ENCODE results near the gene ADH5. TPM values are rescaled to one million over a fixed set of nuclear protein-coding genes. Genes with fewer than 3 reads are reported as not detected.
"Not testable (repeated sequence)": the region's sequence is repeated elsewhere in the genome, so short reads cannot be mapped to it uniquely, and the experiment has no call there.

Gene ADH5
- total RNA-seq, result 100 to 1,000 TPM in 5 of 8 experiments, 10 to 100 TPM in 3; 84.9 to 168 (median 125) TPM

DNA sequence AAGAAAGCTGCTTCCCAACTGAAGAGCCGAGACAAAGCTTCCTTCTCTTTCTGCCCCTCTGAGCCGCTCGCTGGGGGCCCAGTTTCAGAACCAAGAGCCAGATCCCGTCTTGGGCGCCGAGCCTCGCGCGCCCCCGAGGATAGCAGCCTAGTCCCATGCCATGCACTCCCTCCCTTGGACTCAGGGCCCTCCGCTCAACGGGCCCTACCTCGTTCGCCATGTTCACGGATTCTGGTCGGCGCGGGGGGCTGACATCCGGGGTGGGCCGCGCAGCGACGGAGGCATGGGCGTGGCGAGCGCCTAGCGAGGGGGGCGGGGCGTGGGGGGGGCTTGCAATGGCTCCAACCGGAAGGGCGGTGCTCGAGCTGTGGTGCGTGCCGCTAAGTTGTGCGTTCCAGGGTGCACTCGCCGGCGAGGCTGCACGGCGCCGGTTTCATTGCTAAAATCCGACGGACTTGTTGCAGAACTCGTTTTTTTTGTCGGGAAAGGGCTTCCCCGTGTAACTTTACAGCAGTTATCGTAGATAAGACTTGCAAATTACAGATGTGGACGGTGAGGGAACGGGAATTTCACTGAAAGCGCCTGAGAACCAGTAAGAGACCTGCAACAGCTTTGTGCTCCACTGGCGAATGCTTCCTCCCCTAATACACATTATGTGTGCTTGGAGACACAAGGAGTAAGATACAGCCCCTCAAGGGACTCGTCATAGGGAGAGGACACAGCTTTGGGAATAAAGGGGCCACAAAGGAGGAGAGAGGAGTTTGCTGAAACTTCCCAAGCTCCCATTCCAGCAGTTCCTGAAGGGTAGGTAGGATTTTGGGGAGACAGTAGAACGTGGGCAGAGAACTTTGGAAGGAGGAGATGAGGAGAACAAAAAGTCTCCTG is at the start of gene ADH5:
ADH5 (minus strand) TSS at position 308 of the 885 bp plus-strand sequence; CDS start at position 220, 88 bp downstream.
- Histone ChIP-seq H3K4me3 (peak within 1 kb of the TSS; percentile 61 to 99 (median 77)), H3K27ac (peak within 1 kb of the TSS; percentile 73 to 89), H3K4me1 (replicated peaks in 1 of 2) (peaks cover 17 to 20% of the 10 kb centered on the region in 2 donors)
- ATAC-seq (replicated peaks in 6 of 8), result peak; percentile 79 to 95 (median 90)
- 0 to 2% (median 0%) methylated on average over 1 to 18 of the region's 53 CpGs; no CpG with 5 or more reads in 2 of the 10 experiments for WGBS, 10 experiments
- in situ Hi-C loops (cut with MboI; ENCODE audit: low pct_unique_long_range_greater_than_20kb in 2 of 9, low sequenced_read_pairs in 9 of 9, unreplicated experiment in 9 of 9), result no loop called here

DNA sequence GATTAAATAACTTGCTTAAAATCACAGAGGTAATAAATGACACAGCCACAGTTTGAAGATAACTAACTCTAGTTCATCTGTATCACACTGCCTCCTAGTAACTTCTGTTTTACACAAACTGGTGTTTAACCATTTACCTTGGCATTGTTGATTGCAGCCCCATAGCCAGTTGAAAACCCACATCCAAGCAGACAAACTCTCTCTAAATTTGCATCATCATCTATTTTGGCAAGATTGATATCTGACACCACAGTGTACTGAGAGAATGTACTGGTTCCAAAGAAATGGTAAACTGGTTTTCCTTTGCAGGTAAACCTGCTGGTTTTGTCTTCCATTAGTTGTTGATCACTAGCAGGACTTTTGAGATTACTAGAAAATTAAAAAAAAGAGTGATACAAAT is 47.7 kb upstream of the ADH5 start:
- Histone ChIP-seq H3K27ac (no peak overlapping the region), H3K4me1 (replicated peaks in 1 of 2) (no peaks in the 10 kb centered on the region), H3K4me3 (no peak overlapping the region)
- no peak for ATAC-seq (replicated peaks in 6 of 8)
- in situ Hi-C loops (cut with MboI; ENCODE audit: low pct_unique_long_range_greater_than_20kb in 2 of 9, low sequenced_read_pairs in 9 of 9, unreplicated experiment in 9 of 9), result no loop called here

DNA sequence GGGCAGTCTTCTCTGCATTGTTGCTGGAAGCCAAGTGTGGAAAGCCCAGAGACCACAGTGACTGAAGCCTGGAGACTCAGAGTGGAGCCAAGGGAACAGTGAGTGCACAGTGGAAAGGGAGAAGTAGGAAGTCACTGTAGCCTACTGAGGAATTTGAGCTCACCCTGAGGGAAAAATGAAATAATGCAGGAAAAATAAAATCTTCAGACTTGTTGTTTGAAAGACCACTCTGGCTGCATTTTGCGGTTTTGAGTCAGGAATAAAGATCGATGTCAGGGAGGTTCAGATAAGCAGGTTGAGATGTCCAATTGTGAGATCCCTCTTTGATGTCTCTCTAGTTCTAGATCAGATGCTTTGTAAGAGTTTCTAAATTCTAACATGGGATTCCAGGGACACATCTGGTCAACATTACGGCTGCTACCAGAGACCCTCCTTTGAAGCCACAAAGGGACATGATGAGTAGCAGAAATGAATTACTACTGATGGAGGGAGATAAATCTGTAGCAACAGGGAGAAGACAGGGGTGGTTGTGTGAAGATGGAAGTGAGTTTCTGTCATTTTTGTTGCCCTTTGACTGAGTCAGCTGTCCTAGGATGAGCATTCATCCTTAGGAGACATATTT is 47.1 kb upstream of the ADH5 start:
- ATAC-seq (replicated peaks in 6 of 8), result no peak
- no peak overlapping the region for H3K4me3 ChIP-seq
- no peak overlapping the region for H3K27ac ChIP-seq
- WGBS, 10 experiments, result 23 to 100% (median 63%) methylated on average over 1 to 3 of the region's 3 CpGs; no CpG with 5 or more reads in 2 of the 10 experiments
- in situ Hi-C loops (cut with MboI; ENCODE audit: low pct_unique_long_range_greater_than_20kb in 2 of 9, low sequenced_read_pairs in 9 of 9, unreplicated experiment in 9 of 9), result no loop called here
- H3K4me1 ChIP-seq (replicated peaks in 1 of 2), result no peaks in the 10 kb centered on the region

DNA sequence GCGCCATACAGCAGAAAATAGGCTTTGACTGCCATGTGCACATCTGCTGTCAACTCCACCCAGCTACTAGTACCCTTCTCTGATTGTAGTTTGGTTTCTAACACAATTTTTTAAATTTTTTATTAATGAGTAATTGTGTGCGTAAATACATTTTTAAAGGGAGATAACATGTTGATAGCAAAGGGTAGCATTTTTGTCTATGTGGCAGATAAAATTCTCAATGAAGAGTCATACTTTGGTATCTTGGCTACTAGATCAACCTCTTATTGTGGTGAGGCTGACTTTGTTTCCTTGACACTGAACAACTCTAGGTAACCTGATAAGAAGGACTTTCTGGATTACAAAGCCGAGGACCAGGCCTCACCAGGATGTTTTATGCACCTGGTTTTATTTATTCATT is 46.0 kb upstream of the ADH5 start:
- Histone ChIP-seq H3K4me3 (no peak overlapping the region), H3K4me1 (replicated peaks in 1 of 2) (no peaks in the 10 kb centered on the region), H3K27ac (no peak overlapping the region)
- in situ Hi-C loops (cut with MboI; ENCODE audit: low pct_unique_long_range_greater_than_20kb in 2 of 9, low sequenced_read_pairs in 9 of 9, unreplicated experiment in 9 of 9), result no loop called here
- WGBS, 10 experiments, result 83 to 100% (median 95%) methylated on average over 1 to 3 of the region's 3 CpGs; no CpG with 5 or more reads in 2 of the 10 experiments
- no peak for ATAC-seq (replicated peaks in 6 of 8)

DNA sequence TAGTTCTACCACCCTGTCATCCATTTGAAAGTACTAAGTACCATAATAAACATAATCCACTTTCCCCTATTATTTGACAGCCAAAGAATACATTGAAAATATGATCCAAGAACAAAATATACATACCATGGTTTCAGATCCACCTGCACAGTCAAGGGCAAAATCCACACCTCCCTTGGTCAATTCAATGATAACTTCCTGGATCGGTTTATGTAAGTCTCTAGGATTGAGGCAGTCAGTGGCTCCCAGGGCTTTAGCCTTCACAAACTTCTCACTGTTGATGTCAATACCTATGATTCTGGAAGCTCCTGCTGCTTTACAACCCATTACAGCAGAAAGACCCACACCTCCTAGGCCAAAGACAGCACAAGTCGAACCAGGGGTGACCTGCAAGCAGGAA is 42.8 kb upstream of the ADH5 start:
- WGBS, 10 experiments, result 20 to 80% (median 44%) methylated on average over 1 to 2 of the region's 2 CpGs; no CpG with 5 or more reads in 6 of the 10 experiments
- H3K4me1 ChIP-seq (replicated peaks in 1 of 2), result no peaks in the 10 kb centered on the region
- no peak for ATAC-seq (replicated peaks in 6 of 8)
- in situ Hi-C loops (cut with MboI; ENCODE audit: low pct_unique_long_range_greater_than_20kb in 2 of 9, low sequenced_read_pairs in 9 of 9, unreplicated experiment in 9 of 9), result no loop called here
- H3K4me3 ChIP-seq, result no peak overlapping the region
- no peak overlapping the region for H3K27ac ChIP-seq

DNA sequence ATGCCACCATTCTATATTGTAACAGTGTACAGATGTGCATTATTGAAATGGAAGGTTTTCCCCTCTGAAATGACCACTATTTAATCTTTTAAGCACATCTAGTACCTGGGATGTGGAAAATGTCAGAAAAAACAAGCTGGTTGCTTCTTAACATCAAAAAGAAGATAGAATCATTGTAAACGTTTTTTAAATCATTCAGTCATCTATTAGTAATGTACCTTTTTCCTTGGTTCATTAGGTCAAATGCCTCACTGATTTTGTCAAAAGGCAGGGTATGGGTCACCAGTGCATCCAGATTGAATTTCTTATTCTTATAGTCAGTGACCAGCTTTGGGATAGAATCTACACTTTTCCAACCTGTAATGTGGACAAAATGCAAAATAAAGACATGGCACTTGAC is 37.8 kb upstream of the ADH5 start:
- Histone ChIP-seq H3K4me3 (no peak overlapping the region), H3K27ac (no peak overlapping the region), H3K4me1 (replicated peaks in 1 of 2) (no peaks in the 10 kb centered on the region)
- in situ Hi-C loops (cut with MboI; ENCODE audit: low pct_unique_long_range_greater_than_20kb in 2 of 9, low sequenced_read_pairs in 9 of 9, unreplicated experiment in 9 of 9), result loop anchor here in 1 of 9 experiments (10.0 kb wide), 1 partner anchor 278 kb away; no protein-coding TSS in a partner anchor
- WGBS, 10 experiments, result 0 to 57% (median 43%) methylated on average over 1 of the region's 1 CpG; no CpG with 5 or more reads in 3 of the 10 experiments
- no peak for ATAC-seq (replicated peaks in 6 of 8)

DNA sequence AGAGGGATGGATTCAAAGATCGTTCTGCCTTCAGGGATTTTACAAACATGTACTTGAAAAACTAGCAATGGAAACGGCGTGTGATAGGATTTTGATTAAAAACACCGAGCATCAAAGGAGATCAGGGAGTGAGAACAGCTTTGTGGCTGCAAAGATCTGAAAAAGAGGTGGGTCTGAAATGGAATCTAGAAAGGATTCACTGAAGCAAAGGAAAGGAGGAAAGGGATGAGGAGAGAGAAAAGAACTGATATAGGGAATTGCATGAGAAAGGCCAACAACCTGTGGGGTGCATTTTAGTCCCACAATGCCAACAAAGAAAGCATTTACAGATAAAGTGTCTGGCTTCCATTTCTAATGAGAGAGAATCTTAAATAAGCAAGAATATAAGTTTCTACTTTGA is 32.4 kb upstream of the ADH5 start:
- ATAC-seq (replicated peaks in 6 of 8), result no peak
- 40 to 93% (median 68%) methylated on average over 2 to 4 of the region's 4 CpGs; no CpG with 5 or more reads in 3 of the 10 experiments for WGBS, 10 experiments
- in situ Hi-C loops (cut with MboI; ENCODE audit: low pct_unique_long_range_greater_than_20kb in 2 of 9, low sequenced_read_pairs in 9 of 9, unreplicated experiment in 9 of 9), result loop anchor here in 2 of 9 experiments (10.0 to 25.0 kb wide), 2 partner anchors 284 to 291 kb away; no protein-coding TSS in a partner anchor
- no peaks in the 10 kb centered on the region for H3K4me1 ChIP-seq (replicated peaks in 1 of 2)
- H3K4me3 ChIP-seq, result no peak overlapping the region
- no peak overlapping the region for H3K27ac ChIP-seq

DNA sequence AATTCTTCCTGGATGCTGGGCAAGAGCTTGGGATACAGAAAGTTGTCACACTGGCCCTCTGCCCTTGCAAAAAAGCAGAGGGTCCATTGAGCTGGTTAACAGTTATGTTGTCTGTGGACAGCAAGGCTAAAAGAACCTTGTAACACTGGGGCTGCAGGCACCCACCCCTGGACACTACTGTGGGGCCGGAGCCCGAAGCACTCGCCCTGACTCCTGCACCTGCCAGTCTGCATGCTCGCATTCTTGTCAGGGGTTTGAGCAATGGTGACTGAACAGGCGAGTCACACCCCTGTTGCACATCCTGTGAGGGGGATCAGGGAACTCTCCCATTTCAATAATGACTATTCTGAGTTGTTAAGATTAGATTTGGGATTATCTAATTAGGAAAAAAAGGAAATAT is 31.9 kb upstream of the ADH5 start:
- WGBS, 10 experiments, result 80 to 96% (median 91%) methylated on average over 1 to 4 of the region's 5 CpGs; no CpG with 5 or more reads in 4 of the 10 experiments
- ATAC-seq (replicated peaks in 6 of 8), result no peak
- in situ Hi-C loops (cut with MboI; ENCODE audit: low pct_unique_long_range_greater_than_20kb in 2 of 9, low sequenced_read_pairs in 9 of 9, unreplicated experiment in 9 of 9), result loop anchor here in 2 of 9 experiments (10.0 to 25.0 kb wide), 2 partner anchors 284 to 292 kb away; no protein-coding TSS in a partner anchor
- Histone ChIP-seq H3K27ac (no peak overlapping the region), H3K4me1 (replicated peaks in 1 of 2) (no peaks in the 10 kb centered on the region), H3K4me3 (no peak overlapping the region)

DNA sequence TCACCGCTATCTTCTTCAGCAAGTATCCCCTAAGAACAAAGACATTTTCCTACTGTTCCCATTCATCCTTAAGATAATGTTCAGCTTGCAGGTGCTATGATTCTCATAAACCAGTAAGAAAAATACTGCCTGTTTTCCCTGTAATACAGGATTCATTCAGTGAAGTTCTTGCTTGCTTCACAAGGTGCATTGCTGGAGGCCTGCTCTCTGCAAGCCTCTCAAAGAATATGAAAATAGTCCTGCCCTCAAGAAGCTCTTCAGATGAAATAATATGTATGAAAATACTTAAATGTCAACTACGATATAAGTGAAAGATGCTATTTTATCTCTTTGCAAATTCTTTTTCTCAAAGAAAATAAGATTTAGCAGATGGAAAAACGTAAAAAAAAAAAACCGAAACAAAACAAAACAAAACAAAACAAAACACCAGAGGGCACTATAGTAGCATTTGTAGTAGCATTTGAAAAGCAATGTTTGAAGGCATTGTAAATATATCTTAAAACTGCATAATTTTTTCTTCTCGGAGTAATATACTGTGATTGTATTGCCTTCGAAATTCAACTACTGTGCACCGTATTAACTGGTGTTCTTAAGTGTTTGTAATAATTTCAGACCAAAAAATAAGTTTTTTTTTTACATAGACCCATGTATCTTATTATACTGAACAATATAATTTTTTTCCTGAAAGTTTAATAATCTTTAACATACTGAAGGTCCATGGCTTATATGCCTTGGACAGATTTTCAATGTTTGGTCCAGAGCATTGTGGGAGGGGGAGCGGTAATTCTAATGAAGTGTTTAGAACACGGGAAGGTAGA is 29.5 kb upstream of the ADH5 start:
- Histone ChIP-seq H3K4me1 (replicated peaks in 1 of 2) (no peaks in the 10 kb centered on the region), H3K27ac (no peak overlapping the region), H3K4me3 (no peak overlapping the region)
- in situ Hi-C loops (cut with MboI; ENCODE audit: low pct_unique_long_range_greater_than_20kb in 2 of 9, low sequenced_read_pairs in 9 of 9, unreplicated experiment in 9 of 9), result loop anchor here in 1 of 9 experiments (25.0 kb wide), 1 partner anchor 294 kb away; no protein-coding TSS in a partner anchor
- no peak for ATAC-seq (replicated peaks in 6 of 8)
- WGBS, 10 experiments, result 16 to 76% (median 62%) methylated on average over 6 to 8 of the region's 9 CpGs

DNA sequence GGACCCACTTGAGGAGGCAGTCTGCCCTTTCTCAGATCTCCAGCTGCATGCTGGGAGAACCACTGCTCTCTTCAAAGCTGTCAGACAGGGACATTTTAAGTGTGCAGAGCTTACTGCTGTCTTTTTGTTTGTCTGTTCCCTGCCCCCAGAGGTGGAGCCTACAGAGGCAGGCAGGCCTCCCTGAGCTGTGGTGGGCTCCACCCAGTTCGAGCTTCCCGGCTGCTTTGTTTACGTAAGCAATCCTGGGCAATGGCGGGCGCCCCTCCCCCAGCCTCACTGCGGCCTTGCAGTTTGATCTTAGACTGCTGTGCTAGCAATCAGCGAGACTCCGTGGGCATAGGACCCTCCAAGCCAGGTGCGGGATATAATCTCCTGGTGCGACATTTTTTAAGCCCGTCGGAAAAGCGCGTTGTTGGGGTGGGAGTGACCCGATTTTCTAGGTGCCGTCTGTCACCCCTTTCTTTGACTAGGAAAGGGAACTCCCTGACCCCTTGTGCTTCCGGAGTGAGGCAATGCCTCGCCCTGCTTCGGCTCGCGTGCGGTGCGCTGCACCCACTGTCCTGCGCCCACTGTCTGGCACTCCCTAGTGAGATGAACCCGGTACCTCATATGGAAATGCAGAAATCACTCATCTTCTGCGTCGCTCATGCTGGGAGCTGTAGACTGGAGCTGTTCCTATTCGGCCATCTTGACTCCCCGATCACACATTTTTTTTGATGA is 28.7 kb upstream of the ADH5 start:
- not testable (repeated sequence) for H3K4me3 ChIP-seq; H3K27ac ChIP-seq; ATAC-seq (replicated peaks in 6 of 8); H3K4me1 ChIP-seq (replicated peaks in 1 of 2)
- 7 to 100% (median 89%) methylated on average over 1 to 5 of the region's 29 CpGs; no CpG with 5 or more reads in 2 of the 10 experiments for WGBS, 10 experiments
- in situ Hi-C loops (cut with MboI; ENCODE audit: low pct_unique_long_range_greater_than_20kb in 2 of 9, low sequenced_read_pairs in 9 of 9, unreplicated experiment in 9 of 9), result loop anchor here in 1 of 9 experiments (25.0 kb wide), 1 partner anchor 295 kb away; no protein-coding TSS in a partner anchor

DNA sequence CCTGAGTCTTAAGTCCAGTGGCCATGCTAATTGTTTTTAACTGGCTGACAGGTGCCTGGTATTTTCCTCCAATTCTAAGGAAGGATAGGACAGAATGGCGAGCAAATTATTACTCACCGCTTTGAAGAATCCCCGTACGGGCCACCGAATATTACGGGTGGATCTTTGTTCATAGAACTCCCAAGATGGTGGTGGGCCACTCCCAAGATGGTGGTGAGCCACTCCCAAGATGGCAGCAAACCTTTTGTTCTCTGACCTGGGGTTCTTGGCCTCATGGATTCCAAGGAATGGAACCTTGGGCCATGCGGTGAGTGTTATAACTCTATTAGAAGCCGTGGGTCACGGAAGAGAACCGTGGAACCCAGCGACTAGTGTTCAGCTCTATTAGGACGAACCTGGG is 20.7 kb upstream of the ADH5 start:
- H3K4me3 ChIP-seq; H3K4me1 ChIP-seq (replicated peaks in 1 of 2); ATAC-seq (replicated peaks in 6 of 8); H3K27ac ChIP-seq: not testable (repeated sequence)
- in situ Hi-C loops (cut with MboI; ENCODE audit: low pct_unique_long_range_greater_than_20kb in 2 of 9, low sequenced_read_pairs in 9 of 9, unreplicated experiment in 9 of 9), result loop anchor here in 1 of 9 experiments (25.0 kb wide), 1 partner anchor 303 kb away; no protein-coding TSS in a partner anchor
- WGBS, 10 experiments, result 77 to 93% methylated on average over 5 to 6 of the region's 12 CpGs; no CpG with 5 or more reads in 8 of the 10 experiments

DNA sequence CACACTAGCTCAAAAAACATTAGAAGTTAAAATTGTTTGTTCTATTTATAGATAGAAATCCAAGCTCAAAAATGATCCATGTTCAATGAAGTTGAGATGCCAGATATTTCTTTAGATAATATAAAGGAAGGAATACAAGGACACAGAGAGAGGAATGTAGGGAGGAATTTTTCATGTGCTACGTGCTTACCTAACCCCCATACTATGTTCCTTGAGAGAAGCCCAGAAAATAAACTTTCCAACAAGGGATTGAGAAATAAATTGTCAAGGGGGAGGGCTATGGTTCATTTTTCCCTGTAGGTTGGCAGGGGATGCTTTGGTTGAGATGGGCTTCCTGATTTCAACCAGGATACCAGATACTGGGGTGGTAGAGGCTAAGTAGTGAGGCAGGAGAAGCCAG is 15.6 kb upstream of the ADH5 start:
- in situ Hi-C loops (cut with MboI; ENCODE audit: low pct_unique_long_range_greater_than_20kb in 2 of 9, low sequenced_read_pairs in 9 of 9, unreplicated experiment in 9 of 9), result loop anchor here in 1 of 9 experiments (25.0 kb wide), 1 partner anchor 308 kb away; no protein-coding TSS in a partner anchor
- WGBS, 10 experiments, result 40 to 100% (median 80%) methylated on average over 1 of the region's 1 CpG
- Histone ChIP-seq H3K4me3 (no peak overlapping the region), H3K4me1 (replicated peaks in 1 of 2) (no peaks in the 10 kb centered on the region), H3K27ac (no peak overlapping the region)
- ATAC-seq (replicated peaks in 6 of 8), result no peak
